ENCODE results near the gene SLC16A12.
"Not testable (repeated sequence)": the region's sequence is repeated elsewhere in the genome, so short reads cannot be mapped to it uniquely, and the experiment has no call there.

SLC16A12 gene

DNA sequence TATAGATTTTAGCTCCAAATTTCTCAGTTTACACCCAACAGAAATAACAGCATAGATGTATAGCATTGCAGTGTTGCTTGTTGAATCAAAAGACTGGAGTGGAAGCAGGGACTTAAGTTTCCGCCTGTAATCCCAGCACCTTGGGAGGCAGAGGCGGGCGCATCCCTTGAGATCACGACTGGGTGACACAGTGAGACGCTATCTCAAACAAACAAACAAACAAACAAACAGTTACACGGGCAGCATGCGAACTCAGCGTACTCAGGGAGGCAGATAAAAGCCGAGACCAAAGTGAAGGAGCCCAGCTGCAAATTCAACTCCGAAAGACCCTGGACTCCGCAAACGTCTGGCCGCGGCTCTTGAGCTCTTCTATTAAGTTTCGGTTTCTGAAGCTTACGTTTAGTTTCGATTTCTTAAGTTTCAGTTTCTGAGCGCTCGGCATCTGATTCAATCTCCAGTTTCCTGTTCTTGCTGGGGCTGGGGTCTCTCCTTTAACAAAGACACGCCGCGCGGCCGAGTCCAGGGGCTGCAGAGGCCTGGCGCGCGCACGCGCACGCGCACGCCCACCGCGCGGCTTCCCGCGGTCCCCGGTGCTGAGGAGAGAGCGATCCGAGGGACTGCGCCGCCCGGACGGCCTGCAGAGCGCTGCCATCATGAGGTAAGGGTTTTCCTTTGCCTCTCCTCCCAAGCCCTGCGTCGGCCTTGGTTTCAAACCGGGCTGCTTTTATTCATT is 121.1 kb downstream of the SLC16A12 start, which contains the start of gene IFIT5:
IFIT5 (plus strand) TSS at position 423 of the 733 bp plus-strand sequence; CDS start at position 654, 231 bp downstream.
- peak within 1 kb of the TSS; percentile 94 for H3K27ac ChIP-seq (ENCODE audit: low read depth, low read length)
- peak within 1 kb of the TSS; percentile 74 to 98 (median 92) for H3K4me3 ChIP-seq (ENCODE audit: low read depth in 1 of 5, low read length in 5 of 5)
- H3K9ac ChIP-seq (ENCODE audit: low read length in 5 of 5): peak within 1 kb of the TSS; percentile 69 to 90 (median 87)
- H3K27me3 ChIP-seq (ENCODE audit: control insufficient read depth in 5 of 5, insufficient read depth in 4 of 5, low read length in 5 of 5): no peaks in the 10 kb centered on the region
- peaks cover 3 to 14% (median 6%) of the 10 kb centered on the region in 5 donors for H3K36me3 ChIP-seq (ENCODE audit: control insufficient read depth in 5 of 5, insufficient read depth in 5 of 5, low read length in 5 of 5)
- H3K4me1 ChIP-seq (ENCODE audit: control insufficient read depth in 5 of 5, insufficient read depth in 5 of 5, low read length in 5 of 5): peaks cover 0 to 34% (median 20%) of the 10 kb centered on the region in 5 donors
- H3K9me3 ChIP-seq (ENCODE audit: control insufficient read depth in 5 of 5, low read length in 5 of 5): peaks cover 0 to 3% (median 0%) of the 10 kb centered on the region in 5 donors

DNA sequence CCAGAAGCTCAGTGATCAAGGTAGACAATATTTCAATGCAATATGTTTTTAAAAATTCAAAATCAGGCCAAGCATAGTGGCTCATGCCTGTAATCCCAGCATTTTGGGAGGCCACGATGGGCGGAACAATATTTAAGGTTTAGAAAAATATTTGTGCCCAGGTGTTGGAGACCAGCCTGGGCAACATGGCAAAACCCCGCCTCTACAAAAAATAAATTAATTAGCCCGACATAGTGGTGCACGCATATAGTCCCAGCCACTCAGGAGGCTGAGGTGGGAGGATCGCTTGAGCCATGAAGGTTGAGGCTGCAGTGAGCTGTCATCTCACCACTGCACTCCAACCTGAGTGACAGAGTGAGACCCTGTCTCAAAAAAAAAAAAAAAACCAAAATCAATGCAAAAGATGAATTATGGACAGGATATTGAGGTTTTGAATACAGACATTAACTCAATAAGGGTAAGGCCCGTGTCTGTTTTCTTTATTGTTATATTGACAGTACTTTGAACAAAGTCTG is 121.9 kb downstream of the SLC16A12 start:
- Histone ChIP-seq H3K9me3 (ENCODE audit: control insufficient read depth in 5 of 5, low read length in 5 of 5) (peaks cover 0 to 3% (median 0%) of the 10 kb centered on the region in 5 donors), H3K27me3 (ENCODE audit: control insufficient read depth in 5 of 5, insufficient read depth in 4 of 5, low read length in 5 of 5) (no peaks in the 10 kb centered on the region), H3K27ac (ENCODE audit: low read depth, low read length) (peak overlapping the region; percentile 94), H3K4me1 (ENCODE audit: control insufficient read depth in 5 of 5, insufficient read depth in 5 of 5, low read length in 5 of 5) (peaks cover 0 to 33% (median 20%) of the 10 kb centered on the region in 5 donors), H3K9ac (ENCODE audit: low read length in 5 of 5) (peak overlapping the region in 3 of 5 donors; percentile 87 to 90 (median 88)), H3K36me3 (ENCODE audit: control insufficient read depth in 5 of 5, insufficient read depth in 5 of 5, low read length in 5 of 5) (peaks cover 3 to 14% (median 6%) of the 10 kb centered on the region in 5 donors), H3K4me3 (ENCODE audit: low read depth in 1 of 5, low read length in 5 of 5) (peak overlapping the region in 3 of 5 donors; percentile 91 to 94 (median 92))

DNA sequence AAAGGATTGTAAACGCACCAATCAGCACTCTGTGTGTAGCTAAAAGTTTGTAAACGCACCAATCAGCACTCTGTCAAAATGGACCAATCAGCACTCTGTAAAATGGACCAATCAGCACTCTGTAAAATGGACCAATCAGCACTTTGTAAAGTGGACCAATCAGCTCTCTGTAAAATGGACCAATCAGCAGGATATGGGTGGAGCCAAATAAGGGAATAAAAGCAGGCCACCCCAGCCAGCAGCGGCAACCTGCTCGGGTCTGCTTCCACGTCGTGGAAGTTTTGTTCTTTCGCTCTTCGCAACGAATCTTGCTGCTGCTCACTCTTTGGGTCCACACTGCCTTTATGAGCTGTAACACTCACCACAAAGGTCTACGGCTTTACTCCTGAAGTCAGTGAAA is 123.1 kb downstream of the SLC16A12 start:
- H3K4me3 ChIP-seq (ENCODE audit: low read depth in 1 of 5, low read length in 5 of 5); H3K27ac ChIP-seq (ENCODE audit: low read depth, low read length); H3K9me3 ChIP-seq (ENCODE audit: control insufficient read depth in 5 of 5, low read length in 5 of 5); H3K9ac ChIP-seq (ENCODE audit: low read length in 5 of 5); H3K36me3 ChIP-seq (ENCODE audit: control insufficient read depth in 5 of 5, insufficient read depth in 5 of 5, low read length in 5 of 5); H3K27me3 ChIP-seq (ENCODE audit: control insufficient read depth in 5 of 5, insufficient read depth in 4 of 5, low read length in 5 of 5): not testable (repeated sequence)
- H3K4me1 ChIP-seq (ENCODE audit: control insufficient read depth in 5 of 5, insufficient read depth in 5 of 5, low read length in 5 of 5): peaks cover 0 to 27% (median 20%) of the 10 kb centered on the region in 5 donors

DNA sequence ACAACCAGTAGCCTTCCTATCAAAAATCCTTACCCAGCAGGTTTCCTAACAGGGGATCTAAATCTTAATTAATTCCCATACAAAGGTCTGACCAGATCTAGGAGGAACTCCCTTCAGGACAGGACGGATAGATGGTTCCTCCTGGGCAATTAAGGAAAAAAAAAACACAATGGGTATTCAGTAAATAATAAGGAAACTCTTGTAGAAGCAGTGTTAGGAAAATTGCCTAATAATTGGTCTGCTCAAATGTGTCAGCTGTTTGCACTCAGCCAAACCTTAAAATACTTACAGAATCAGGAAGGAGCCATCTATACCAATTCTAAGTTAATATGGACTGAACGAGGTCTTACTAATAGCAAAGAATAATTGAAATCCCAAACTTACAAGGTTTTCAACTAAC is 124.3 kb downstream of the SLC16A12 start:
- H3K27me3 ChIP-seq (ENCODE audit: control insufficient read depth in 5 of 5, insufficient read depth in 4 of 5, low read length in 5 of 5); H3K4me3 ChIP-seq (ENCODE audit: low read depth in 1 of 5, low read length in 5 of 5); H3K9ac ChIP-seq (ENCODE audit: low read length in 5 of 5); H3K36me3 ChIP-seq (ENCODE audit: control insufficient read depth in 5 of 5, insufficient read depth in 5 of 5, low read length in 5 of 5); H3K9me3 ChIP-seq (ENCODE audit: control insufficient read depth in 5 of 5, low read length in 5 of 5); H3K27ac ChIP-seq (ENCODE audit: low read depth, low read length): not testable (repeated sequence)
- H3K4me1 ChIP-seq (ENCODE audit: control insufficient read depth in 5 of 5, insufficient read depth in 5 of 5, low read length in 5 of 5): peaks cover 0 to 22% (median 19%) of the 10 kb centered on the region in 5 donors

DNA sequence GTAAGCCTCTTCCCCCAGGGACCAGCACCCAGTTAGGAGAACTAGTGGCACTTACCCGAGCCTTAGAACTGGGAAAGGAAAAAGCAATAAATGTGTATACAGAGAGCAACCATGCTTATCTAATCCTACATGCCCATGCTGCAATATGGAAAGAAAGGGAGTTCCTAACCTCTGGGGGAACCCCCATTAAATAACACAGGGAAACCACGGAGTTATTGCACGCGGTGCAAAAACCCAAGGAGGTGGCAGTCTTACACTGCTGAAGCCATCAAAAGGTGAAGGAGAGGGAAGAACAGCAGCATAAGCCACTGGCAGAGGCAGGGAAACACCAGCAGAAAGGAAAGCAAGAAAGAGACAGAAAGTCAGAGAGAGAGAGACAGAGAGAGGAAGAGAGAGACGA is 124.8 kb downstream of the SLC16A12 start:
- H3K4me3 ChIP-seq (ENCODE audit: low read depth in 1 of 5, low read length in 5 of 5); H3K27ac ChIP-seq (ENCODE audit: low read depth, low read length); H3K9ac ChIP-seq (ENCODE audit: low read length in 5 of 5); H3K9me3 ChIP-seq (ENCODE audit: control insufficient read depth in 5 of 5, low read length in 5 of 5); H3K36me3 ChIP-seq (ENCODE audit: control insufficient read depth in 5 of 5, insufficient read depth in 5 of 5, low read length in 5 of 5); H3K27me3 ChIP-seq (ENCODE audit: control insufficient read depth in 5 of 5, insufficient read depth in 4 of 5, low read length in 5 of 5): not testable (repeated sequence)
- H3K4me1 ChIP-seq (ENCODE audit: control insufficient read depth in 5 of 5, insufficient read depth in 5 of 5, low read length in 5 of 5): peaks cover 0 to 16% (median 13%) of the 10 kb centered on the region in 5 donors

DNA sequence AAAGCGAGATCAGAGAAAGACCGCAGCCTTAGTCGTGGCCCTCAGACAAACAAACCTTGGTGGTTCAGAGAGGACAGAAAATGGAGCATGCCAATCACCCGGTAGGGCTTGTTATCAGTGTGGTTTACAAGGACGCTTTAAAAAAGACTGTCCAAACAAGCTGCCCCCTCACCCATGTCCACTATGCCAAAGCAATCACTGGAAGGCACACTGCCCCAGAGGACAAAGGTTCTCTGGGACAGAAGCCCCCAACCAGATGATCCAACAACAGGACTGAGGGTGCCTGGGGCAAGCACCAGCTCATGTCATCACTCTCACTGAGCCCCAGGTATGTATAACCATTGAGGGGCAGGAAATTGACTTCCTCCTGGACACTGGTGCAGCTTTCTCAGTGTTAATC is 126.1 kb downstream of the SLC16A12 start:
- H3K9me3 ChIP-seq (ENCODE audit: control insufficient read depth in 5 of 5, low read length in 5 of 5); H3K36me3 ChIP-seq (ENCODE audit: control insufficient read depth in 5 of 5, insufficient read depth in 5 of 5, low read length in 5 of 5); H3K4me3 ChIP-seq (ENCODE audit: low read depth in 1 of 5, low read length in 5 of 5); H3K27me3 ChIP-seq (ENCODE audit: control insufficient read depth in 5 of 5, insufficient read depth in 4 of 5, low read length in 5 of 5); H3K4me1 ChIP-seq (ENCODE audit: control insufficient read depth in 5 of 5, insufficient read depth in 5 of 5, low read length in 5 of 5); H3K9ac ChIP-seq (ENCODE audit: low read length in 5 of 5); H3K27ac ChIP-seq (ENCODE audit: low read depth, low read length): not testable (repeated sequence)

DNA sequence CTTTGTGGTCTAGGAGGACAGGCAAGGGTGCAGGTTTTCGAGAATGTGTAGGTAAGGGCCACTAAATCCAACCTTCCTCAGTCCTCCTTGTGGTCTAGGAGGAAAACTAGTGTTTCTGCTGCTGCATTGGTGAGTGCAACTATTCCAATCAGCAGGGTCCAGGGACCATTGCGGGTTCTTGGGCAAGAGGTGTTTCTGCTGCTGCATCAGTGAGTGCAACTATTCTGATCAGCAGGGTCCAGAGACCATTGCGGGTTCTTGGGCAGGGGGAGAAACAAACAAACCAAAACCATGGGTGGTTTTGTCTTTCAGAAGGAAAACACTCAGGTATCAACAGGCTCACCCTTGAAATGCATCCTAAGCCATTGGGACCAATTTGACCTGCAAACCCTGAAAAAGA is 127.6 kb downstream of the SLC16A12 start:
- H3K9ac ChIP-seq (ENCODE audit: low read length in 5 of 5); H3K4me3 ChIP-seq (ENCODE audit: low read depth in 1 of 5, low read length in 5 of 5); H3K9me3 ChIP-seq (ENCODE audit: control insufficient read depth in 5 of 5, low read length in 5 of 5); H3K27me3 ChIP-seq (ENCODE audit: control insufficient read depth in 5 of 5, insufficient read depth in 4 of 5, low read length in 5 of 5); H3K4me1 ChIP-seq (ENCODE audit: control insufficient read depth in 5 of 5, insufficient read depth in 5 of 5, low read length in 5 of 5); H3K27ac ChIP-seq (ENCODE audit: low read depth, low read length): not testable (repeated sequence)
- peaks cover 7 to 17% (median 13%) of the 10 kb centered on the region in 5 donors for H3K36me3 ChIP-seq (ENCODE audit: control insufficient read depth in 5 of 5, insufficient read depth in 5 of 5, low read length in 5 of 5)

DNA sequence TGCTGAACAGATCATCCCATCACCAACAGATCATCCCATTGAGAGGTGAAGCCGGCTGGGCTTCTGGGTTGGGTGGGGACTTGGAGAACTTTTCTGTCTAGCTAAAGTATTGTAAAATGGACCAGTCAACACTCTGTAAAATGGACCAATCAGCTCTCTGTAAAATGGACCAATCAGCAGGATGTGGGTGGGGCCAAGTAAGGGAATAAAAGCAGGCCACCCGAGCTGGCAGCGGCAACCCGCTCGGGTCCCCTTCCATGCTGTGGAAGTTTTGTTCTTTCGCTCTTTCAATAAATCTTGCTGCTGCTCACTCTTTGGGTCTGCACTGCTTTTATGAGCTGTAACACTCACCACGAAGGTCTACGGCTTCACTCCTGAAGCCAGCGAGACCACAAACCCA is 129.2 kb downstream of the SLC16A12 start:
- H3K9me3 ChIP-seq (ENCODE audit: control insufficient read depth in 5 of 5, low read length in 5 of 5); H3K4me1 ChIP-seq (ENCODE audit: control insufficient read depth in 5 of 5, insufficient read depth in 5 of 5, low read length in 5 of 5); H3K27me3 ChIP-seq (ENCODE audit: control insufficient read depth in 5 of 5, insufficient read depth in 4 of 5, low read length in 5 of 5); H3K9ac ChIP-seq (ENCODE audit: low read length in 5 of 5); H3K4me3 ChIP-seq (ENCODE audit: low read depth in 1 of 5, low read length in 5 of 5); H3K27ac ChIP-seq (ENCODE audit: low read depth, low read length): not testable (repeated sequence)
- peaks cover 15 to 24% (median 20%) of the 10 kb centered on the region in 5 donors for H3K36me3 ChIP-seq (ENCODE audit: control insufficient read depth in 5 of 5, insufficient read depth in 5 of 5, low read length in 5 of 5)

DNA sequence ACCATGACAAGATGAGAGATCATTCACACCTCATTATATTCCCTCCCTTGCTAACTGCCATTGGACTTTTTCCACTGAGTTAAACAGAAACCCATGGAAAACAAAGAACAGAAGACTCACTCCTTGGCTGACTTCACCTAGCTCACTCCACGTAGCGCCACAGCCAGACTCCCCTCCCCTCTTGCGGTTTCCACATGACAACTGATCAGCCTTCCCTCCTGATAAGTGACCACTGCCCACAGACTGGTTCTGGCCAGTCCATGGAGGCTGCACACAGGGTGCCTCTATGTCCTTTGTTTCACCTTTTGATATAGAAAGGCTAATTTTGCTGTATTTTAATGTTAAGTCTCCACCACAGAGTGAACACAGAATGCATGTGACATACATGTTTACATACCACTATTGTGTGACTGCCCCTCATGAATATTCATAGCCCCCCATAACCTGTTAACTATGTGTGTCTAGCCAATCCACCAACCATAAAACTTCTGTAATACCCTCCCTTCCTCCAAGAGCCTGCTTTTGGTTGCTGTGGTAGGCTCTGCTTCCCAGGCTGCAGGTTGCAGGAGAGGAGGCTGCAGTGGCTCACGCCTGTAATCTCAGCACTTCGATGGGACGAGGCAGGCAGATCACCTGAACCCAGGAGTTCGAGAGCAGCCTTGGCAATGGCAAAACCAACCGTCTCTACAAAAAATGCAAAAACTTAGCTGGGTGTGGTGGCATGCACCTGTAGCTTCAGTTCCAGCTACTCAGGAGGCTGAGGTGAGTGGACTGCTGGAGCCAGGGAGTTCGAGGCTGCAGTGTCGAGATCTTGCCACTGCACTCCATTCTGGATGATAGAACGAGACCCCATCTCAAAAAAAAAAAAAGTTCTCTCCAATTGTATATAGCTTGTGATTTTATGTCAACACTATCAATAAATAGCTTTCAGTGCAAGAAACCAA is 131.0 kb downstream of the SLC16A12 start:
- Histone ChIP-seq H3K36me3 (ENCODE audit: control insufficient read depth in 5 of 5, insufficient read depth in 5 of 5, low read length in 5 of 5) (peaks cover 15 to 24% (median 20%) of the 10 kb centered on the region in 5 donors), H3K4me3 (ENCODE audit: low read depth in 1 of 5, low read length in 5 of 5) (no peak overlapping the region), H3K27ac (ENCODE audit: low read depth, low read length) (no peak overlapping the region), H3K9me3 (ENCODE audit: control insufficient read depth in 5 of 5, low read length in 5 of 5) (no peaks in the 10 kb centered on the region), H3K4me1 (ENCODE audit: control insufficient read depth in 5 of 5, insufficient read depth in 5 of 5, low read length in 5 of 5) (peaks cover 0 to 3% (median 0%) of the 10 kb centered on the region in 5 donors), H3K9ac (ENCODE audit: low read length in 5 of 5) (no peak overlapping the region), H3K27me3 (ENCODE audit: control insufficient read depth in 5 of 5, insufficient read depth in 4 of 5, low read length in 5 of 5) (no peaks in the 10 kb centered on the region)
